ENCODE data around the gene HINFP.

GRCh38 chr11:119077839-119078238, 43.5 kb upstream of the HINFP start:
- TF ChIP-seq CTCF (IDR thresholded peaks at IDR 0.05; ENCODE audit: insufficient read depth, low read length) (no peak), REST (IDR thresholded peaks at IDR 0.05; ENCODE audit: insufficient replicate concordance, low read depth) (no peak)

Measured in HL-60 (cell line).